ENCODE measurements around the gene POC1B.

POC1B gene

DNA sequence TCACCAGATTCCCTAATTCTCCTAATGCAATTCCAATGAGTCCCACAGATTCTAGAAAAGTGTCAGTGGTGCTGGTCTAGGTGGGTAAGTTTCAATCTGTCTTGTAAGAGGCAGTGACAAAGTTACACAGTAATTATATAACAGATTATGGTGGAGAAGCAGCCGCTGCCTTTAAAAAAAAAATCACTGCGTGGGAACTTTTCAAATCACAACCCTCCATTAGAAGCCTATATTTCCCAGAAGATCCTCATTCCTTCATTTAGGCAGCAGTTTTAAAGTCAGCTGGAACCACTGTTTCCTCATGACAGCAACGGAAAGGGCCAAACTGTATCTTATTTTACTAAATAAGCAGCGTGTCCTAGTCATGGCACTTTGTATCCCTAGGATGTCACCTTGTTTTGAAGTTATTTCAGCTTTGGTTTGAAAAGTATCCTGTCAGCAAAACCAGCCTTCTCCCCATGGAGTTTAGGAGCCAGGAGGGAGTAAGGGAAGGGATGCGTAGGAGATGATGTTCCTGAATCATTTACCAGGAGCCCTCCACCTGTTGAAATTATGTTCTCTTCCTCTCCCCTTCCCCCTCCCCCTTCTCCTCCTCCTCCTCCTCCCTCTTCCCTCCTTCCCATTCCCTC, 145.9 kb downstream of the POC1B start:
- DNase-seq: no peak

DNA sequence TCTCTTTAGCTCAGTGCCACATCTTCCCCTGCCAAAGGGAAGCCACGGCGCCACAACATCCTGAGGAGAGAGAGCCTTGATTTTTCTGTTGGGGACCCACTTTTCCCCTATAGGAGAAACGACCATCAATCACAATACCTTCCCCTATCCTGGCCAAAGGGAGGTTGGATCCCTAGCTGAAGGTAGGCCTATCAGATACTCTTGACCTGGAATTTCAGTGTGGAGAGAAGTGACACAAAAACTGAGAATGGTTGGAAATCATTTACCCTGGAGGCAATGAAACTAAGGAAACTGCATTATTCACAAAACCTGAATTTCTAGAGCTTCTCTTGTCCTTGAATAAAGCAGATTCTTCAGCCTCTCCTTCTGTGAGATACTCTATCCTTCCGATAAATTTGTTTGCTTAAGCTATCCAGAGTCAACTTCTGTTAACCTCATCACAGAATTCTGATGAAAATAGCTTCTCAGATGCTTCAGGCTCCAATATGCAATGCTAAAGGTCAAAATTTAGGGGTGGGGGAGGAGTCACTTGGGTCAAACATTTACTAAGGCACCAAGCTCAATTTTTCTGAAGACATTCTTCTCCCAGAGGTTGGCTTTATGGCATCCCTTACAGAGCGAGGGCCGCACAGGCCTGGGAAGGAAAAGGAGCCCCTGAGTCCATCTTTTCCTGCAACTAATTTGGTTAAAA, 146.6 kb downstream of the POC1B start:
- DNase-seq: no peak

DNA sequence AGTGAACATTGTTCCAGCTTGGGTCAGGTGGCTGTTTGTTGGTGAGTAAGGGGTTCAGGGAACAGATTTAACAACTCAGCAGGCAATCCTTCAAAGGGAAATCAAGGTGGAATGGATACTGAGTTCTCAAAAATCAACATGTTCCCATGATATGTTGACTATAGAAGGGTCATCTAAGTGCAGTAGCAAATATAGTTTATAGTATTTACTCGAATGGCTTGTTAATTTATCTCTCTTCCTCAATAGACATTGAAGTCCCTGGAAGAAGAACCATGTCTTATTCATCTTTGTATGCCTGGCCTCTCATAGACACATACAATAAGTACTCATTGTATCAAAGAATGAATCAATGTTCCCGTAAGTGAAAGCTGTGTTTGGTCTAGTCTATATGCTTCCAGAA, 149.0 kb downstream of the POC1B start:
- DNase-seq: no peak

DNA sequence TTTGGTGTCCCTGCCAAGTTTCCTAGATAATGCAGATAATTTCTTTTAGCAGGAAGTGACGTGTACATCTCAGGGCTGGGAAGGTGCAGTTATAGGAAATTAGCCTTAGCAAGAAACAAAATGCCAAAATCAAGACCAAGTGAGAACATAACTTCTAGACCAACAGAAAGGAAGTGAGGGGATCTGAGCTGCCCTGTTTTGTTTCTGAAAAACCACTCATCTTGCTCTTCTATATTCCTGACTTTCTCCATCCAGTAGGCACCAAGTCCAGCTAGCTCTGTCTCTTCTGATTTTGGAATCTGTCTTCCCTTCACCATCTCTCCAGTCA, 149.7 kb downstream of the POC1B start:
- no peak for DNase-seq

DNA sequence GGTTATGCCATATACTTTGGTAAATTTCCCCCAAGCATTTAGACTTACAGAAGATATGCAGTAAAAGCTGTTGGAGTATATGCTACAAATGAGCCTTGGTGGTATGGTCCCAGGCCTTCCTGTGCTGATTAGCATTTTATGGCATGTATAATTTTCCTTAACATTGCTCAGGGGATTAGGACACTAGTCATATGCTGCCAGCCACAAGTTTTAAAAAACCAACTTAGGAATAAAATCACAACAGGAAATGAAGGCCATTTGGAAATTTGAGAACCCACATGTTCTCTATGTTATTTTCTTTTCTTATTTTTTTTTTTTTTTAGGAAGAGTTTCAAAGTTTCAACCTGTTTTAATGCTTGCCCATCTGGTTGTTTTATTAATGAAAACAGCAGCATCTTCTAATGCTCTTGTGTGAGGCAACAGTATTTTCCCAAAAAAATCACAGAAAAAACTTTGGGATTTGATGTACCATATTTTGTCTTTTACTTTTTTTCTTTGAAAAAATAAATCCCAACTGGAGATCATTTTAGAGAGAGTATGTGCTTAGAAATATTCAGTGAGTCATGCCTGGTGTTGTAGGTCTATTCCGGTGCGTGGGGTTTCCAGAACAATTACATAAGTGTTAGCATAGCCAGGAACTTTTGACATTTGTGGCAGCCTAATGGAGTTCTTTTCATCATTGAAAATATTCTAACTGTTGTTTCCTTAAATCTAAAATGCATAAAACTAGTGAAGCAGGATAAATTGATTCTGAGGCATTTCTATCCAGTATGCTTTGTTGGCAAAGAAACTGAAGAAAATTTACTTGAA, 151.9 kb downstream of the POC1B start:
- DNase-seq: peak; percentile 70

DNA sequence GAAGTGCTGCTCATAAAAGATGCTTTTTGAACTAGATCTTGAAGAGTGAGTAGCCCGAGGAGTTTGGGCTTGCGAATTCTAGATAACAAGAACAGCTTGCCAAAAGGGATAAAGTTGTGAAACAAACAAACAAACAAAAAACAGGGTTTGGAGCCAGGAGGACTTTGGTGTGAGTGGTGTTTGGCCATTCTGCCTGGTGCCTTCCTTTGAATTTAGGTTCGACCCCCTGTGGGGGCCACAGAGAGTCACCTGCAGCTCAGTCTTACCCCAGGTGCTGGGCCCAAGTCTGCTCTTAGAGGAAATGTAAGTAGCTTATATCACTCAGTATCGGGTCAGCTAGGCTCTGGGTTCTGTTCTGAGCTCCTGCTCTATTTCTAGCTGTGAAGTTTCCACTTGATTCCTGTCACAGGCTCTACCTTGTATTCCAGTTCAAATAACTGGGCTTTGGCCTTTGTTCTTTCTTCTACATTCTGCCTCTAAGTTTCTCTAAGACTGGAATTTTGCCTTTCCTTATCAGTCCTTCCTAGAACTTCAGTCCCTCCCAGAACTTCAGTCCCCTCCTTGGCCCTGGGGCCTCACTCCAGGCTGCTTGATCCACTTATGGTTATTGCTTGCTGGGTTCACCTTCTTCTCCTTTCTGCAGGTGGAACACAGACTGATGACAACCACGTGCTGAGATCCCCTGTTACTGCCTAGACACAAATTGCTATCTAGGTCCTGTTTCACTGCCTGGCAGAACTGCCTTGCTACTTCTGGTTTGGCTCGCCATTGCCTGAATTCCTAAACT, 153.1 kb downstream of the POC1B start:
- no peak for DNase-seq

DNA sequence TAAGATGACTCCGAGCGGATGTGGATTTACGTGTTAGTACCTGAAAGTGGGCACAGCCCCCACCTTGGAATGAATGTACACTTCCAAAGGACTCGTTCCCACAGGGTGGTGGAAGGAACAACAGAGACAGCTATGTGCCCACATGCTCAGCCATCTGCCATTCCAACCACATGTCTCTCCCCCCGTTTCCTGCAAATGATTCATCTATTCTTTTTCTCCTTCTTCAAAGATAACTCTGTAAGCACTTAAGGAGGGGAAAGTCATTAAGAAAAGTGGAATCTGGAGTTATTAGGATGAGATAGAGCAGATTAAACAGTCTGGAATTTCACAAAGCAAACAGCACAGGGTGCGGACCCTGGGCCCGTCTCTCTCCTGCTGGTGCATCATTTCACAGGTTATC, 155.0 kb downstream of the POC1B start:
- peak; percentile 79 for DNase-seq

DNA sequence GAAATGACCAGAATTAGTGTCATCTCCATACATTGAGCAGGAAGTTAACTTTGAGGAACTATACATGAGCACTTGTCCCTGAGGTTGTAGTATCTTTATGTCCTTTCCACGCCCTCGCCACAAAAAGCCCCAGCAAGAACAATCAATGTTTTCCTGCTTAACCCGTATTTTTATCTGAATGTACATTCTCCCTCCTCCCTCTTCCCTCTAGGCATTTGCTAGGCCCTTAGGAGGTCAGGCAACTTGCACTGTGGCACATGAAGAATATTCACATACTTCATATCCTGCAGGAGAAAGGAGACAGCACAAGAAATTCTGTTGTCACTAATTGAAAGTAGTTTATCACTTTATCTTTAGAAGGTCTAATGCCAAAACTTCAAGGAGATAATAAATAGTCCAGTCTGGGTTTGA, 155.4 kb downstream of the POC1B start:
- no peak for DNase-seq

Data from fibroblast of skin of right quadriceps (primary cell).